Measurements from ENCODE around the gene MVB12B.

- TF ChIP-seq E2F4 (CRISPR knock-in tag; IDR thresholded peaks at IDR 0.05; ENCODE audit: borderline replicate concordance, low read depth), result no peak
- no peak for TF ChIP-seq NR2C2 (CRISPR knock-in tag; IDR thresholded peaks at IDR 0.05)
- no peak for TF ChIP-seq ZNF232 (CRISPR knock-in tag; IDR thresholded peaks at IDR 0.05)
- TF ChIP-seq ZBTB43 (CRISPR knock-in tag; IDR thresholded peaks at IDR 0.05), result no peak
- TF ChIP-seq NFYB (CRISPR knock-in tag; conservative IDR thresholded peaks at IDR 0.05; ENCODE audit: low read depth), result no peak
- no peak for TF ChIP-seq CTCF (IDR thresholded peaks at IDR 0.05)
- TF ChIP-seq TP53 (CRISPR knock-in tag; IDR thresholded peaks at IDR 0.05), result no peak
- TF ChIP-seq ZNF317 (CRISPR knock-in tag; IDR thresholded peaks at IDR 0.05; ENCODE audit: borderline replicate concordance, low read depth), result no peak
- no peak for TF ChIP-seq IRF1 (CRISPR knock-in tag; IDR thresholded peaks at IDR 0.05)
- no peak for TF ChIP-seq ZNF121 (CRISPR knock-in tag; IDR thresholded peaks at IDR 0.05)
Measured at GRCh38 chr9:126432659-126433058, 106.0 kb downstream of the MVB12B start.

Data from WTC11 (cell line).